Heart right ventricle (tissue), 16 donors: ENCODE results near the gene UPK3A. TPM values are rescaled to one million over a fixed set of nuclear protein-coding genes. Genes with fewer than 3 reads are reported as not detected.

Experiments
- ATAC-seq, 8 donors: fragments of 200-7000 bp; cut with Tn5 transposase; one replicate each; pipeline ENCODE4 v1.9.1; 2020; ENCODE audit warnings: mild to moderate bottlenecking in 8 of 8, moderate library complexity in 8 of 8, moderate number of reproducible peaks in 1 of 8
- DNase-seq, 2 donors: peaks; one replicate each; pipeline ENCODE4 v3.0.0-alpha.2; 2020
- H3K27ac ChIP-seq, 10 donors: fragments of 200-600 bp; sonication (generic) in 2 of 10; one replicate each; pipeline versions ENCODE4 v1.5.0 to v1.8.0; 2020 to 2022; ENCODE audit warnings: mild to moderate bottlenecking in 3 of 10
- H3K27me3 ChIP-seq, 7 donors: fragments of 200-600 bp; one replicate each; pipeline ENCODE4 v1.8.0; 2021 to 2022; ENCODE audit warnings: mild to moderate bottlenecking in 2 of 7
- H3K36me3 ChIP-seq, 9 donors: fragments of 200-600 bp; sonication (generic) in 1 of 9; one replicate each; pipeline versions ENCODE4 v1.5.0 to v1.8.0; 2020 to 2022; ENCODE audit warnings: mild to moderate bottlenecking in 2 of 9
- H3K4me1 ChIP-seq, 9 donors: fragments of 200-600 bp; sonication (generic) in 1 of 9; one replicate each; pipeline versions ENCODE4 v1.5.0 to v1.8.0; 2020 to 2022; ENCODE audit warnings: mild to moderate bottlenecking in 4 of 9
- H3K4me3 ChIP-seq, 10 donors: fragments of 200-600 bp; sonication (generic) in 2 of 10; one replicate each; pipeline versions ENCODE4 v1.5.0 to v1.8.0; 2020 to 2022; ENCODE audit warnings: mild to moderate bottlenecking in 7 of 10, moderate library complexity in 2 of 10
- H3K9me3 ChIP-seq, 11 donors: fragments of 200-600 bp in 10 of 11; sonication (generic) in 2 of 11; one replicate each; pipeline versions ENCODE4 v1.5.0 to v1.8.0; 2013 to 2022; ENCODE audit warnings: mild to moderate bottlenecking in 2 of 11, control low read depth in 1 of 11, moderate library complexity in 1 of 11
- WGBS, 2 donors: extraction: QIAGEN DNeasy Blood & Tissue Kit; methylation state at CpG; one replicate each; pipeline ENCODE4 v1.1.7; 2013; ENCODE audit warnings: inconsistent platforms in 1 of 2; 5-methylcytosine and 5-hydroxymethylcytosine counted together
- intact Hi-C, 10 donors: fragments of 100-400 bp; cut with DNase I; formaldehyde crosslinking; loops; one replicate each; pipeline versions ENCODE4 v1.11.1 to v1.14.2; 2022
- polyA plus RNA-seq, 2 donors: library from polyadenylated mRNA; stranded (reverse); fragments of 200-250 nt; gene quantifications; one replicate each; pipeline ENCODE4 v1.2.3, GENCODE V29; 2013
- total RNA-seq, 10 donors: library from RNA; stranded (reverse); fragmentation: NEBNext Ultra II Directional in 3 of 10; extraction: Animal tissue kit (Norgen Biotek cat#: 25700) in 3 of 10; gene quantifications; one replicate each; pipeline versions ENCODE4 v1.2.1 to v1.2.4, GENCODE V29; 2021 to 2023
- TF ChIP-seq, protein P1 (sequence below), 9 donors: fragments of 200-600 bp; sonication (generic) in 2 of 9; IDR thresholded peaks; one replicate each; pipeline versions ENCODE4 v1.5.0 to v1.8.0; 2021 to 2022; ENCODE audit warnings: antibody characterized with exemption in 9 of 9, mild to moderate bottlenecking in 5 of 9, moderate library complexity in 1 of 9
- donor health status: Arrhythmogenic right ventricular cardiomyopathy.
- donor health status: ischemic (EF 13 %, LVEDD 7.1; RV severe dilation, severe dysfunction).
- donor health status: healthy with polysubstance abuse.
- donor health status: DM: no; HTN: yes; CAD: no.
- donor health status: DM: no; HTN: no; CAD: no.
- donor health status: ischemic (EF 25% LVEDD 6.9; RV normal size, moderate dysfunction).
- donor health status: ischemic (EF 25% LVEDD 5.7; RV mildly dilated, moderate dysfunction).
- donor health status: healthy.
- donor health status: DM: yes; HTN: yes; CAD: no.
- donor health status: Ischemic cardiomyopathy.
- donor health status: ischemic (EF 35%, LVEDD 5.7; RV mildly dilated, moderate dysfunction).
- donor health status: nonischemic (EF 11% LVEDD 7.7; RV severe dilation, severe dysfunction).
- donor health status: DM: yes; HTN: yes; CAD: no.
- donor health status: PGD.
- donor health status: ischemic (EF 29% LVEDD 5.4; RV normal size, mild dysfunction).
- donor health status: nonischemic (EF 23%, LVEDD 6.1; RV moderate dilation, normal function).

The UPK3A gene
- total and polyA plus RNA-seq, 12 donors, result 0.48 TPM; not detected in 11

DNA sequence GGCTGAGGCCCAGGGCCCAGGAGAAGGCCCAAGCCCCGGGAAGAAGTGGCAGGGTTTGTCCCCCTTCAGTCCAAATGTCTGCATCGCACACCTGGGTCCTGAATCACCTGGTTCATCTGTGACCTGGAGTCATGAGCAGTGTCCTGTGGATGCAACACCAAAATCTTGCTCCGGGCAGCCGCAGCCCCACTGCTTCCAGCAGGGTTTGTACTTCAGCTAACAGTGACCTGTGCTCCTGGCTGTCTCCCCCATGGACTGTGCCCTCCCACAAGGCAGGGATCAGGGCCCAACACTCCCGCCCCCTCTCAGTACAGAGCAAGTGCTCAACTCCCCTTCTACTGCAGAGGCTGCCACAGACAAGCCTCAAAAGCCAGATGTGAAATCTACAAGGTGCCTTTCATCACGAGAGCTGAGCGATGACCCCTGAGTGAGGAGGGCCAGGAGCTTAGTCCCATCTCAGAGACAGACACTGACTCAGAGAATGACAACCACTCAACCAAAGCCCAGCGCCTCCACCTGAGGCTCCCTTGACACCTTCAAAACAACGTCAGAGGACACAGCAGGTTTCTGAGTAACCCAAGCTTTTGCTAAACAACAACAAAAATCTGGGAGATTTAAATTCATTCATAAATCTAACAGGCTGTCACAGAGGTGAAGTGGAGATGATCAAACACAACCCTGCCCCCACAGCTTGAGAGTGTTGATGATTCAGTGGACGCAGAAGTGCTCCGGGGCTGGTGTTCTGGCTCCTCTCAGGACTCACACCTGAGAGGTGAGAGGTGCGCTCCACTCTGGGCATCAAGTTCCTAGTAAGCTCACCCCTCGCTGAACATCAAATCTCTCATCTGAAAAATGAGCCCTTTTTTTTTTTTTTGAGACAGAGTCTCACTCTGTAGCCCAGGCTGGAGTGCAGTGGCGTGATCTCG is 47.4 kb upstream of the UPK3A start:
- TF ChIP-seq, protein P1, sequence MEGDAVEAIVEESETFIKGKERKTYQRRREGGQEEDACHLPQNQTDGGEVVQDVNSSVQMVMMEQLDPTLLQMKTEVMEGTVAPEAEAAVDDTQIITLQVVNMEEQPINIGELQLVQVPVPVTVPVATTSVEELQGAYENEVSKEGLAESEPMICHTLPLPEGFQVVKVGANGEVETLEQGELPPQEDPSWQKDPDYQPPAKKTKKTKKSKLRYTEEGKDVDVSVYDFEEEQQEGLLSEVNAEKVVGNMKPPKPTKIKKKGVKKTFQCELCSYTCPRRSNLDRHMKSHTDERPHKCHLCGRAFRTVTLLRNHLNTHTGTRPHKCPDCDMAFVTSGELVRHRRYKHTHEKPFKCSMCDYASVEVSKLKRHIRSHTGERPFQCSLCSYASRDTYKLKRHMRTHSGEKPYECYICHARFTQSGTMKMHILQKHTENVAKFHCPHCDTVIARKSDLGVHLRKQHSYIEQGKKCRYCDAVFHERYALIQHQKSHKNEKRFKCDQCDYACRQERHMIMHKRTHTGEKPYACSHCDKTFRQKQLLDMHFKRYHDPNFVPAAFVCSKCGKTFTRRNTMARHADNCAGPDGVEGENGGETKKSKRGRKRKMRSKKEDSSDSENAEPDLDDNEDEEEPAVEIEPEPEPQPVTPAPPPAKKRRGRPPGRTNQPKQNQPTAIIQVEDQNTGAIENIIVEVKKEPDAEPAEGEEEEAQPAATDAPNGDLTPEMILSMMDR (IDR thresholded peaks at IDR 0.05), result no peak
- DNase-seq, result no peak

GRCh38 chr22:45238076-45238956 is 46.4 kb upstream of the UPK3A start:
- 93% methylated on average over 18 of the region's 18 CpGs for WGBS, 2 donors
- ATAC-seq (no peak), DNase-seq (no peak)
- Histone ChIP-seq H3K27ac (no peak overlapping the region), H3K9me3 (no peaks in the 10 kb centered on the region), H3K4me1 (peaks cover 3 to 68% (median 16%) of the 10 kb centered on the region in 9 donors), H3K36me3 (peaks cover 0 to 23% (median 0%) of the 10 kb centered on the region in 9 donors), H3K27me3 (no peaks in the 10 kb centered on the region), H3K4me3 (no peak overlapping the region)
- TF ChIP-seq, protein P1 (IDR thresholded peaks at IDR 0.05), result no peak
- intact Hi-C loops, result no loop called here

More for the DNA sequence above, 47.4 kb upstream of the UPK3A start:
- Histone ChIP-seq H3K4me1 (peaks cover 3 to 68% (median 16%) of the 10 kb centered on the region in 9 donors), H3K4me3 (no peak overlapping the region), H3K36me3 (peaks cover 0 to 23% (median 0%) of the 10 kb centered on the region in 9 donors), H3K9me3 (no peaks in the 10 kb centered on the region), H3K27me3 (no peaks in the 10 kb centered on the region), H3K27ac (no peak overlapping the region)
- WGBS, 2 donors, result 93 to 95% methylated on average over 15 of the region's 15 CpGs
- intact Hi-C loops, result no loop called here
- ATAC-seq, result no peak

GRCh38 chr22:45238957-45239680 is 45.6 kb upstream of the UPK3A start:
- whole genome bisulfite sequencing, 2 donors, result 81 to 87% methylated on average over 6 of the region's 6 CpGs
- Histone ChIP-seq H3K9me3 (no peaks in the 10 kb centered on the region), H3K4me1 (peaks cover 3 to 64% (median 16%) of the 10 kb centered on the region in 9 donors), H3K4me3 (peak overlapping the region in 7 of 10 donors; percentile 61 to 77 (median 67)), H3K36me3 (peaks cover 0 to 23% (median 0%) of the 10 kb centered on the region in 9 donors), H3K27me3 (no peaks in the 10 kb centered on the region), H3K27ac (peak overlapping the region in 1 of 10 donors; percentile 80)
- DNase-seq, result no peak
- intact Hi-C loops, result no loop called here
- peak in 2 of 8 donors; percentile 8 to 30 for ATAC-seq
- TF ChIP-seq, protein P1 (IDR thresholded peaks at IDR 0.05), result no peak
